ENCODE measurements around the gene SEMA6A.

Gene SEMA6A

GRCh38 chr5:116395226-116395625 lies 179.4 kb downstream of the SEMA6A start:
- no peak for DNase-seq

GRCh38 chr5:116394186-116394867 lies 180.3 kb downstream of the SEMA6A start:
- DNase-seq = no peak
